GM23338 (cell line): ENCODE results near the gene TENT4B. TPM values are rescaled to one million over a fixed set of nuclear protein-coding genes. Genes with fewer than 3 reads are reported as not detected.

Source experiments
- ATAC-seq: fragments of 200-7000 bp; cut with Tn5 transposase; 3 replicates; pipeline ENCODE4 v1.9.1; 2020
- DNase-seq: peaks from one replicate; pipeline ENCODE4 v3.0.0-alpha.2; 2015; ENCODE audit warnings: low spot score
- H2AFZ ChIP-seq: fragments of 200-600 bp; sonication (generic); 2 replicates; pipeline ENCODE4 v1.8.0; 2016; ENCODE audit warnings: antibody characterized with exemption, mild to moderate bottlenecking, moderate library complexity
- H3F3A ChIP-seq: fragments of 200-600 bp; sonication (generic); replicated peaks from 2 replicates; pipeline ENCODE4 v1.8.0; 2017; ENCODE audit warnings: antibody characterized with exemption, mixed run types, low read depth
- H3K27ac ChIP-seq: fragments of 200-600 bp; sonication (generic); 2 replicates; pipeline ENCODE4 v1.6.1; 2016; ENCODE audit warnings: low read depth
- H3K27me3 ChIP-seq: fragments of 200-600 bp; sonication (generic); 2 replicates; pipeline ENCODE4 v1.8.0; 2016; ENCODE audit warnings: mild to moderate bottlenecking, mixed run types, moderate library complexity; ENCODE audit not compliant: insufficient read depth
- H3K36me3 ChIP-seq: fragments of 200-600 bp; sonication (generic); 2 replicates; pipeline ENCODE4 v1.8.0; 2016; ENCODE audit warnings: mild to moderate bottlenecking; ENCODE audit not compliant: insufficient read depth
- H3K4me1 ChIP-seq: fragments of 200-600 bp; sonication (generic); 2 replicates; pipeline ENCODE4 v1.8.0; 2016; ENCODE audit warnings: mild to moderate bottlenecking, moderate library complexity; ENCODE audit not compliant: insufficient read depth
- H3K4me2 ChIP-seq: fragments of 200-600 bp; sonication (generic); 2 replicates; pipeline ENCODE4 v1.7.1; 2017; ENCODE audit warnings: mixed run types
- H3K4me3 ChIP-seq: fragments of 200-600 bp; sonication (generic); 2 replicates; pipeline ENCODE4 v1.6.1; 2016; ENCODE audit warnings: mixed run types
- H3K79me2 ChIP-seq: fragments of 200-600 bp; sonication (generic); replicated peaks from 2 replicates; pipeline ENCODE4 v1.8.0; 2017; ENCODE audit warnings: mild to moderate bottlenecking; ENCODE audit not compliant: insufficient read depth
- H3K9me2 ChIP-seq: fragments of 200-600 bp; sonication (generic); 2 replicates; pipeline ENCODE4 v1.8.0; 2017; ENCODE audit not compliant: insufficient read depth
- H4K20me1 ChIP-seq: fragments of 200-600 bp; sonication (generic); replicated peaks from 2 replicates; pipeline ENCODE4 v1.8.0; 2017; ENCODE audit warnings: mild to moderate bottlenecking; ENCODE audit not compliant: insufficient read depth
- H3K27ac Mint-ChIP-seq: 2 replicates; pipeline ENCODE4 v1.8.0; 2020; ENCODE audit warnings: inconsistent platforms, mild to moderate bottlenecking, moderate library complexity, mixed read lengths
- H3K27me3 Mint-ChIP-seq: 3 replicates; pipeline ENCODE4 v1.8.0; 2022; ENCODE audit warnings: low read depth, mild to moderate bottlenecking, moderate library complexity, mixed read lengths, inconsistent platforms; ENCODE audit not compliant: insufficient read depth, poor library complexity
- H3K36me3 Mint-ChIP-seq: 3 replicates; pipeline ENCODE4 v1.8.0; 2021; ENCODE audit warnings: low read depth, mild to moderate bottlenecking, inconsistent platforms, moderate library complexity, mixed read lengths
- H3K4me1 Mint-ChIP-seq: 3 replicates; pipeline ENCODE4 v1.8.0; 2020; ENCODE audit warnings: mild to moderate bottlenecking, inconsistent platforms, mixed read lengths
- H3K4me3 Mint-ChIP-seq: 3 replicates; pipeline ENCODE4 v1.8.0; 2021; ENCODE audit warnings: moderate library complexity, mild to moderate bottlenecking, inconsistent platforms, mixed read lengths
- H3K9me3 Mint-ChIP-seq: 3 replicates; pipeline ENCODE4 v1.8.0; 2020; ENCODE audit warnings: moderate library complexity, mild to moderate bottlenecking, inconsistent platforms, mixed read lengths
- CREB1 ChIP-seq: fragments of 250-450 bp; sonication (Bioruptor Pico); IDR thresholded peaks from 2 replicates; pipeline ENCODE4 v1.5.0; 2020; ENCODE audit warnings: low read depth, mild to moderate bottlenecking, moderate library complexity
- EZH2 ChIP-seq: fragments of 200-600 bp; sonication (generic); IDR thresholded peaks from one replicate; pipeline ENCODE4 v1.8.0; 2017; ENCODE audit warnings: antibody characterized with exemption, mild to moderate bottlenecking, low read depth; ENCODE audit not compliant: unreplicated experiment
- JUNB ChIP-seq: IDR thresholded peaks from one replicate; pipeline ENCODE4 v1.6.1; 2016; ENCODE audit warnings: antibody characterized with exemption; ENCODE audit not compliant: unreplicated experiment
- NANOG ChIP-seq: IDR thresholded peaks from 2 replicates; pipeline ENCODE4 v1.6.1; 2016; ENCODE audit warnings: antibody characterized with exemption, borderline replicate concordance
- POLR2AphosphoS5 ChIP-seq: IDR thresholded peaks from 2 replicates; pipeline ENCODE4 v1.6.1; 2016; ENCODE audit warnings: antibody characterized with exemption, low read depth
- STAT1 ChIP-seq: IDR thresholded peaks from one replicate; pipeline ENCODE4 v1.6.1; 2016; ENCODE audit warnings: antibody characterized with exemption; ENCODE audit not compliant: unreplicated experiment
- ZNF114 ChIP-seq: fragments of 250-450 bp; sonication (Bioruptor Pico); IDR thresholded peaks from 2 replicates; pipeline ENCODE4 v1.5.0; 2020; ENCODE audit warnings: mild to moderate bottlenecking, moderate library complexity
- ZNF331 ChIP-seq: fragments of 250-450 bp; sonication (Bioruptor Pico); IDR thresholded peaks from 2 replicates; pipeline ENCODE4 v1.5.0; 2020; ENCODE audit warnings: low read depth, mild to moderate bottlenecking, moderate library complexity
- polyA plus RNA-seq: library from polyadenylated mRNA; unstranded; fragments of >200 nt; fragmentation: Nextera tagmentation; extraction: Ambion mirVana; gene quantifications from 2 replicates; pipeline ENCODE4 v1.2.1, GENCODE V29; 2016
- total RNA-seq: library from RNA; depleted of rRNA; stranded (reverse); fragments of >200 nt; shearing (Covaris generic); gene quantifications from 2 replicates; pipeline ENCODE4 v1.2.3, GENCODE V29; 2014
- TF ChIP-seq, protein P1 (sequence below): IDR thresholded peaks from 2 replicates; pipeline ENCODE4 v1.6.1; 2016; ENCODE audit warnings: antibody characterized with exemption
- TF ChIP-seq, protein P2 (sequence below): IDR thresholded peaks from one replicate; pipeline ENCODE4 v1.6.1; 2018; ENCODE audit warnings: antibody characterized with exemption; ENCODE audit not compliant: unreplicated experiment
- TF ChIP-seq, protein P3 (sequence below), 2 experiments: fragments of 200-600 bp in 1 of 2; sonication (generic) in 1 of 2; conservative IDR thresholded peaks; 2 replicates each; pipeline versions ENCODE4 v1.5.1 to v1.6.1; 2016 to 2017; ENCODE audit warnings: antibody characterized with exemption in 2 of 2, low read depth in 2 of 2, mild to moderate bottlenecking in 2 of 2, moderate library complexity in 1 of 2

Gene TENT4B
- total and polyA plus RNA-seq, 2 experiments from 2014 or later, result 17.6 to 21.3 TPM

- Histone ChIP-seq H2AFZ (0 out of 2 replicates have a peak within 1 kb of the TSS, but pooled peaks have one; percentile 3), H3K79me2 (no peaks in the 10 kb centered on the region), H3K27me3 (no peaks in the 10 kb centered on the region), H4K20me1 (no peaks in the 10 kb centered on the region), H3K9me2 (no peaks in the 10 kb centered on the region), H3F3A (no peaks in the 10 kb centered on the region), H3K4me1 (peaks cover 7% of the 10 kb centered on the region; the same call in 1 of the 2 replicates), H3K27ac (no peak within 1 kb of the TSS), H3K4me2 (peak within 1 kb of the TSS; percentile 38; the same call in 1 of the 2 replicates), H3K36me3 (no peaks in the 10 kb centered on the region), H3K4me3 (no peak within 1 kb of the TSS)
- no peak within 1 kb of the TSS for H3K27ac Mint-ChIP-seq
- no peak within 1 kb of the TSS for H3K4me3 Mint-ChIP-seq
- TF ChIP-seq CREB1 (CRISPR knock-in tag) (no peak), ZNF331 (no peak), EZH2 (no peak), JUNB (no peak), ZNF114 (CRISPR knock-in tag) (no peak), POLR2AphosphoS5 (no peak), STAT1 (no peak), NANOG (no peak)
- TF ChIP-seq, protein P1, sequence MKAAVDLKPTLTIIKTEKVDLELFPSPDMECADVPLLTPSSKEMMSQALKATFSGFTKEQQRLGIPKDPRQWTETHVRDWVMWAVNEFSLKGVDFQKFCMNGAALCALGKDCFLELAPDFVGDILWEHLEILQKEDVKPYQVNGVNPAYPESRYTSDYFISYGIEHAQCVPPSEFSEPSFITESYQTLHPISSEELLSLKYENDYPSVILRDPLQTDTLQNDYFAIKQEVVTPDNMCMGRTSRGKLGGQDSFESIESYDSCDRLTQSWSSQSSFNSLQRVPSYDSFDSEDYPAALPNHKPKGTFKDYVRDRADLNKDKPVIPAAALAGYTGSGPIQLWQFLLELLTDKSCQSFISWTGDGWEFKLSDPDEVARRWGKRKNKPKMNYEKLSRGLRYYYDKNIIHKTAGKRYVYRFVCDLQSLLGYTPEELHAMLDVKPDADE, result no peak
- TF ChIP-seq, protein P2, sequence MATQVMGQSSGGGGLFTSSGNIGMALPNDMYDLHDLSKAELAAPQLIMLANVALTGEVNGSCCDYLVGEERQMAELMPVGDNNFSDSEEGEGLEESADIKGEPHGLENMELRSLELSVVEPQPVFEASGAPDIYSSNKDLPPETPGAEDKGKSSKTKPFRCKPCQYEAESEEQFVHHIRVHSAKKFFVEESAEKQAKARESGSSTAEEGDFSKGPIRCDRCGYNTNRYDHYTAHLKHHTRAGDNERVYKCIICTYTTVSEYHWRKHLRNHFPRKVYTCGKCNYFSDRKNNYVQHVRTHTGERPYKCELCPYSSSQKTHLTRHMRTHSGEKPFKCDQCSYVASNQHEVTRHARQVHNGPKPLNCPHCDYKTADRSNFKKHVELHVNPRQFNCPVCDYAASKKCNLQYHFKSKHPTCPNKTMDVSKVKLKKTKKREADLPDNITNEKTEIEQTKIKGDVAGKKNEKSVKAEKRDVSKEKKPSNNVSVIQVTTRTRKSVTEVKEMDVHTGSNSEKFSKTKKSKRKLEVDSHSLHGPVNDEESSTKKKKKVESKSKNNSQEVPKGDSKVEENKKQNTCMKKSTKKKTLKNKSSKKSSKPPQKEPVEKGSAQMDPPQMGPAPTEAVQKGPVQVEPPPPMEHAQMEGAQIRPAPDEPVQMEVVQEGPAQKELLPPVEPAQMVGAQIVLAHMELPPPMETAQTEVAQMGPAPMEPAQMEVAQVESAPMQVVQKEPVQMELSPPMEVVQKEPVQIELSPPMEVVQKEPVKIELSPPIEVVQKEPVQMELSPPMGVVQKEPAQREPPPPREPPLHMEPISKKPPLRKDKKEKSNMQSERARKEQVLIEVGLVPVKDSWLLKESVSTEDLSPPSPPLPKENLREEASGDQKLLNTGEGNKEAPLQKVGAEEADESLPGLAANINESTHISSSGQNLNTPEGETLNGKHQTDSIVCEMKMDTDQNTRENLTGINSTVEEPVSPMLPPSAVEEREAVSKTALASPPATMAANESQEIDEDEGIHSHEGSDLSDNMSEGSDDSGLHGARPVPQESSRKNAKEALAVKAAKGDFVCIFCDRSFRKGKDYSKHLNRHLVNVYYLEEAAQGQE, result no peak
- TF ChIP-seq, protein P3, sequence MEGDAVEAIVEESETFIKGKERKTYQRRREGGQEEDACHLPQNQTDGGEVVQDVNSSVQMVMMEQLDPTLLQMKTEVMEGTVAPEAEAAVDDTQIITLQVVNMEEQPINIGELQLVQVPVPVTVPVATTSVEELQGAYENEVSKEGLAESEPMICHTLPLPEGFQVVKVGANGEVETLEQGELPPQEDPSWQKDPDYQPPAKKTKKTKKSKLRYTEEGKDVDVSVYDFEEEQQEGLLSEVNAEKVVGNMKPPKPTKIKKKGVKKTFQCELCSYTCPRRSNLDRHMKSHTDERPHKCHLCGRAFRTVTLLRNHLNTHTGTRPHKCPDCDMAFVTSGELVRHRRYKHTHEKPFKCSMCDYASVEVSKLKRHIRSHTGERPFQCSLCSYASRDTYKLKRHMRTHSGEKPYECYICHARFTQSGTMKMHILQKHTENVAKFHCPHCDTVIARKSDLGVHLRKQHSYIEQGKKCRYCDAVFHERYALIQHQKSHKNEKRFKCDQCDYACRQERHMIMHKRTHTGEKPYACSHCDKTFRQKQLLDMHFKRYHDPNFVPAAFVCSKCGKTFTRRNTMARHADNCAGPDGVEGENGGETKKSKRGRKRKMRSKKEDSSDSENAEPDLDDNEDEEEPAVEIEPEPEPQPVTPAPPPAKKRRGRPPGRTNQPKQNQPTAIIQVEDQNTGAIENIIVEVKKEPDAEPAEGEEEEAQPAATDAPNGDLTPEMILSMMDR (conservative IDR thresholded peaks at IDR 0.05; ENCODE audit: low read depth in 2 of 2), result no peak
- no peaks in the 10 kb centered on the region for H3K9me3 Mint-ChIP-seq
- H3K27me3 Mint-ChIP-seq, result peaks cover 13% of the 10 kb centered on the region
- DNase-seq (peak; percentile 57), ATAC-seq (peak; percentile 86)
- H3K36me3 Mint-ChIP-seq, result no peaks in the 10 kb centered on the region
- peaks cover 14% of the 10 kb centered on the region for H3K4me1 Mint-ChIP-seq
Measured at GRCh38 chr16:50266337-50267091, 113.4 kb downstream of the TENT4B start, which contains the start of gene ADCY7. ADCY7 (plus strand) TSS chr16:50266551; CDS start chr16:50288180, 21,629 bp downstream.
